GM18909 (cell line): ENCODE results near the gene SORBS1.

Experiments used
- ATAC-seq: cut with Tn5 transposase; IDR thresholded peaks from one replicate; pipeline ENCODE4 v1.9.1; 2021; ENCODE audit warnings: mild to moderate bottlenecking; ENCODE audit not compliant: unreplicated experiment, poor library complexity

The SORBS1 gene

DNA sequence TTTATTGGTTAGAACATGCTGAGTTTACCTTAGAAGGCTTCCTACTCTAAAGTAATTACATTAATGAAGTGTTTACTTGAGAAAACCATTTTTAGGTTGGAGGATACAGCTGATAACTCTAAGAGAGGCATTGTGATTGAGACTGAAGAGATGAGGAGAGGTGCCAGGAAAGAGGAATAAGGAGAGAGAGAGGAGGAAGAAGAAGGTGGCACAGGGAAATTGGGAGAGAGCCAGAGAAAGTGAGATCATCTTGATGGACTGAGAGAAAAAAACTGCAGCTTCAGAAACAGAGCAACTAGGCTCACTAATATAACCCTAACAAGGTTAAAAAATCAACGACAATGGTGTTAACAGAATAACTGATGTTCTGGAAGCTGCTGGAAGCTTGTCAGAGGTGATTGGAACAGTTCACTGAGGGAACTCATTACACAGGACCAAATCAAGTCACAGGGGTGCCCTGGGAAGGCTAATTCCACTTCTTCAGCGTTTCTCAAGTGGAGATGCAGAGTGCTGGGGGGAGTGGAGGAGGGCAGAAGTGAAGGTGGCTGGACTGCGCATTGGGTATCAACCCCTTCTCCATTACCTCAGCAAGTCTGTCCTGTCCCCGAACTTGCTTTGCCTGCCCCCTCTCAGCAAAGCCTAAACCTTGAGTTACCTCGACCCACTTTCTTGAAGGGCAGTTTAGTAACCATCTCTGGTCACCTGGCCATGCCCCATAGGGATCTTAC is 6.9 kb upstream of the SORBS1 start:
- no peak for ATAC-seq

DNA sequence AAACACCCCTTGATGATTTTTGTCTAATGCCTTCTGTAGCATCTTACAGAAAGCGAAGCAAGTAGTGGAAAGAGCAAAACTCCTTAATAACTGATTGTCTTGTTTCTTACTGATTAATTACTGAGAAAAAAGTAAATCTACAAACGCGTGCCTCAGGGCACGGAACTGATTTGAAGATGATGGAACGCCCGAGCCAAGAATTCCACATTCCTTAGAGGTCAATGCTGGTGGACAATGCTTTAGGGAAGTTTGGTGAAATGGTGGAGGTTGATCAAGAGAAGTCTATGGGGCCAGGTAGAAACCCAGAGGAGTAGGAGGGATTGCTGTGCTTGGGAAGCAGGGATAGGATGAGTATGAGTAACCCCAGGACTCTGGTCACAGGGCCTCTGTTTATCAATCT is 5.0 kb upstream of the SORBS1 start:
- no peak for ATAC-seq

DNA sequence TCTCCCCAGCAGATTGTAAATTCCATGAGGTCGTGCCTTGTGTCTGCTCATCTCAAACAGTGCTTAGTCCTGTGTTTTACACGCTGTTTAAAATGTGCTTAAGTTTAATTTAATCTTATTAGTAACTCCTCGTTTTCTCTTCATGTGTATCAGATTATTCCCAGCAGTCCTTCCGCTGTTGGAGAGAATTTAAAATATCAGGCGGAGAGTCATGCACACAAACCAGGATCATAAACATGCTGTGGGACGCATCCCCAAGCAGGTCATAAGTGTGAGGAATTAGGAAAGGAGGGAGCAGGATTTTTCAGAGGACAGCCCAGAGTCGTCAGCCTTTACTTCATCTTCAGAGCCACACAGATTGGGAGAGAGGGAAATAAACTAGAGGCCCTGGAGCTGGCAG is 4.2 kb upstream of the SORBS1 start:
- ATAC-seq = no peak

GRCh38 chr10:95564291-95564690 is 3.1 kb upstream of the SORBS1 start:
- no peak for ATAC-seq

DNA sequence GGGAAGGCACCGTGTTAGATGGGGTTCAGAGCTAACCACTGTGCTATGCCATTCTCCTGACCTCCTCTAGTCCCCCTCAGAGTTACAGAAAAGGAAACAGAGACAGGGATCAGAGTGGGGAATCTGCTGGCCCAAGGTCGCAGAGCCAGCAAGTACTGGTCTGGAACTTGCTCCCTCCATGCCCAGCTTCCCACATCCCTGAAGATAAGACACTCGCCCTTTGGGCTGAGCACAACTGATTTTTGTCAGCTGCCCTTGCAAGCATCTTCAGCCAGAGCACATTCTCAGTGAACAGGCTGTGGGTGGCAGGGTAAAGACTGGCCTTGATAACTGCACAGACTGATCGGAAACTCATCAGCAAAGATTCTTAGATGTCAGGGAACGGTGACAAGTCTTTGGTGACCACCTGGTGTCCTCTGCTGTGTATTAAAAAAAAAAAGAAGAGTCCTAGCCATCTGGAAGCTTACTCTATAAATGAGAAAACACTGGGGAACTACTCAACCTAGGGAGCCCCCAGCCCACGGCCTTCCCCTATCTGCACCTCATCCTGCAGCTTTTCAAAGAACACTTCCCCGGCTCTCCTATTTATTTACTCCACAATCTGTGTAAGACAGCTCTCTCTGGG is 1.3 kb upstream of the SORBS1 start:
- no peak for ATAC-seq

DNA sequence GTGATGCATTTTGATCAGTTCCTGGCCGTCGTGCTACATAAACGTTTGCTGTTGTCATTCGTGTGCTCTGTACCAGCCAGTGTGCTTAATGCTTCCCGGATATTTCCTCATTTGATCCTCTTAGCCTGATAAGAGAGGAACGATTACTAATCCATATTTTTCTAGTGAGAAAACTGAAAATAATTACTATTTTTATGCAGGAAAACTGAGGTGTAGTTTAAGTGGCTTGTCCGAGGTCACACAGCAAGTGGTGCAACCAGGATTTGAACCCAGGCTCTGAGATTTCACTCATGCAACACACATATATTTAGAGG is 650 bp upstream of the SORBS1 start:
- no peak for ATAC-seq

GRCh38 chr10:95560278-95561176 is 644 bp downstream of the SORBS1 start:
- ATAC-seq = no peak

GRCh38 chr10:95559896-95560277 is 1.3 kb downstream of the SORBS1 start:
- ATAC-seq = no peak

DNA sequence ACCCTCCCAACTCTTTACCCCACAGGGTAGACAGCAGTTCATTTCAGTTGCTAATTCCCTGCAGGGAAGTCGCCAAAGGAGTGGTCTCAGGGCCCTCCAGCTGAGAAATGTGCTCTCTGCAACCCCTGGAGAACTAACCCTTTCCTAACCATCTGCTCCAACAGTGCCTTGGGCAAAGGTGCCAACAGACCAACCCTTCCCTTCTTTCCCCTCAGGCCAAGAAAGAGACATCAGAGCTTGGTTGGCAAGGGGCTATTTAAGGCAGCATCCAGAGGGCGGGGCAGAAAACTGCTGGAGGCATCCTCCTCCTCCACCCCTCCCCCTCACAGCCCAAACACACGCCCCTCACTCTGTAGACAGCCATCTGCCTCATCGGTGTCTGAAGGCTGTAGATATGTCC is 1.7 kb downstream of the SORBS1 start:
- ATAC-seq = no peak

- ATAC-seq = no peak
These were observed 2.4 kb downstream of the SORBS1 start for GRCh38 chr10:95558593-95559320.

DNA sequence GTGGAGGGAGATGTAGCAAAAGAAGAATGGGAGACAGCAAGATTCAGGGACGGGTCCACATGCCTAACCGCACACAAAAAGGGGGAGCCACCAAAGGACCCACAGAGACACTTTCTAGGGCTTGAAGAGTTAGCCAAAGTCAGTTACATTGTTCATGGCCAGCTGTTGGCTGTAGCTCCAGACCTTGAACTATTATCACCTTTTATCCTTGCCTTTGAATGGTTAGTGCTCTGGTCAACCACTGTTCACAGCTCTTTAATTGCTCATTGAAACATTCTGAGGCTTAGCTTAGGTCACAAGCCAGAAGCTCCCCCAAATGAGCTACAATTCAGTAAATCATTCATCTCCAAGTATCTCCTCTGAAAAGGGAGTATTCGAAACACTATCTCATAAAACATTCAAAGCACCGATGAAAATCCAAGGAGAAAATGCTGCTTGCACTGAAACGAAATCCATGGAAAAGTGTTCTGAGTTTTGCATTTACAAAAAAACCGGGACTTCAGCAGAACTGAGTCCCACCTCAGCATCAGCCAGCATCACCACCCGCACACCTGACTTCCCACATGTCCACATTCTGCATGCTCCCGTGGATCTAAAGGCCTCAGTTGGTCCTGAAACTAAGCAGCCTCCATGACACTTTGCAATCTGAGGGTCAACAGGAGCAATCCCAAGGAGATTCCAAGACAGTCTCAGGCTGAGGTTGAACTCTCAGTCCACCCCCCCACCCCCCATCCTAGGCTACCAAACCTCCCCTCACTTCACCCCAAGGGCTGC is 4.0 kb downstream of the SORBS1 start:
- no peak for ATAC-seq

GRCh38 chr10:95553674-95554073 is 7.5 kb downstream of the SORBS1 start:
- ATAC-seq = no peak

DNA sequence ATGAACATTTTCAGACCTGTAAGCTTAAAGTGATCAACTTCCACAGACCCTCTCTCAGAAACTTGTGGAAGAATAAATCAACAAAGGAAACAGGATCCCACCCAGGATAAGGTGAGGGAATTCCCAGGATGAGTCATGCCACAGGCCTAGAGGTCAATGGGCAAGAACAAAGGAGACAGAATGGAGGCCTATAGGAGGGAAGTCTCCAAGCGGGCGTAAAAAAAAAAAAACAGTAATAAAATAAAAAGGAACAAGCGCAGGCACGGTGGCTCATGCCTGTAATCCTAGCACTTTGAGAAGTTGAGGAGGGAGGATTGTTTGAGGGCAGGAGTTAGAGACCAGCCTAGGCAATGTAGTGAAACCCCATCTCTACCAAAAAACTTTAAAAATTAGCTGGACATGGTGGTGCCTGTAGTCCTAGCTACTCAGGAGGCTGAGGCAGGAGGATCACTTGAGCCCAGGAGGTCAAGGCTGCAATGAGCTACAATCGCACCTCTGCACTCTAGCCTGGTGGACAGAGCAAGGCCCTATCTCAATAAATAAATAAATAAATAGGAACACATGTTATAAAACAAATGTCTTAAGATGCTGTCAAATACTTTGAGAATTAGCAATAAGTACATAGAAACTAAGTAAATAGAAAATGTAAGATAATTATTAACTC is 8.4 kb downstream of the SORBS1 start:
- ATAC-seq = no peak

DNA sequence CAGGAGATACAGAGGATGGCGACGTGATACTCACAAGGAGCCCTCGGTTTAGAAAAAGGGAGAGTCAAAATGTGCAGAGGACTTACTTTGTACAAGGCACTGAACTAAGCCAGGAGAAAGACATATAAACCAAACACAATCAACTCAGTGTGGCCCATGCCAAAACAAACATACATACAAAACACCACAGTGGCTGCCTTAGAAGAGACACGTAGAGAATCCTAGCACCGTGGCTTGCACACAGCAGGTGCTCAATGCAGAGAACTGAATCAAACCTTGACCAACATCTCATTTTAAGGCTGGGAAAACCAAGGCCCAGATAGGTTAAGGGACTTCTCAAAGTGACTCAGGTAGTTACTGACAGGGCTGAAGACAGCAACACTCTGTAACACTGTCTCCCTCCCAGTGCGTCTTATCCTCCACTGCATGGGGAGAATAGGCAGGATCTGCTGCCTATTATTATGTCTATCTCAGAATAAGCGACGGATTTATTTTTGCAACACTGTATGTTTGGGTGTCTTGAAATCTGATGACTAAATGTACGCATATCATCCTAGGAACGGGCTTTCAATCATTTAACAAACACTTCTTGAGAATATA is 11.0 kb downstream of the SORBS1 start:
- no peak for ATAC-seq

- no peak for ATAC-seq
These were observed 13.3 kb downstream of the SORBS1 start for GRCh38 chr10:95547791-95548435.

GRCh38 chr10:95547197-95547596 is 14.0 kb downstream of the SORBS1 start:
- no peak for ATAC-seq

DNA sequence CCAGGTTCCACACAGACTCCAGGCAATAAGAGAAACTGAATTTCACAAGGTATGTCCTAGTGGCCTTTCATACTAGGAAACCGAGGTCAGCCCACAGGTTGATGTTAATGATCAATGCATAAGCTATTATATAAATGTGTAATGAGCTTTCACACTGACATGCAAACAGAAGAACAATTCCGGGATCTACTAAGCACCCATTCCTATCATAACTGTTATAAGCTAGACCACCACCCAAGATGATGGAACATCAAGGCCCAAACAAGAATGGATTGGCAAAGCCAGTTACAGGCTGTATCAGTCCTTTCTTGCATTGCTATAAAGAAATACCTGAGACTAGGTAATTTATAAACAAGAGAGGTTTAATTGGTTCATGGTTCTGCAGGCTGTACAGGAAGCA is 15.2 kb downstream of the SORBS1 start:
- ATAC-seq = no peak

GRCh38 chr10:95544783-95545500 is 16.2 kb downstream of the SORBS1 start:
- ATAC-seq = no peak
